HUES64 (cell line): ENCODE measurements around the gene ARL10.

Source experiments
- H3K27ac ChIP-seq: 2 replicates; pipeline ENCODE4 v1.7.0; 2013; ENCODE audit warnings: low read depth, low read length, inconsistent platforms
- H3K27me3 ChIP-seq: 2 replicates; pipeline ENCODE4 v1.6.1; 2013; ENCODE audit warnings: mild to moderate bottlenecking, low read length; ENCODE audit not compliant: insufficient read depth
- H3K36me3 ChIP-seq: 2 replicates; pipeline ENCODE4 v1.6.1; 2013; ENCODE audit warnings: mild to moderate bottlenecking, low read length; ENCODE audit not compliant: insufficient read depth
- H3K4me1 ChIP-seq: 2 replicates; pipeline ENCODE4 v1.6.1; 2013; ENCODE audit warnings: mild to moderate bottlenecking, low read length, moderate library complexity; ENCODE audit not compliant: insufficient read depth
- H3K4me3 ChIP-seq: 2 replicates; pipeline ENCODE4 v1.5.1; 2013; ENCODE audit warnings: mild to moderate bottlenecking, low read length, moderate library complexity
- H3K9ac ChIP-seq: 2 replicates; pipeline ENCODE4 v1.6.1; 2013; ENCODE audit warnings: mild to moderate bottlenecking, low read depth, low read length
- H3K9me3 ChIP-seq: 2 replicates; pipeline ENCODE4 v1.6.1; 2013; ENCODE audit warnings: low read depth, low read length; ENCODE audit not compliant: insufficient read depth
- WGBS: fragments of 150-250, 120-280 bp; methylation state at CpG from one replicate; pipeline ENCODE4 v1.1.7; 2013; ENCODE audit warnings: missing lambda C conversion rate; 5-methylcytosine and 5-hydroxymethylcytosine counted together

Gene ARL10

DNA sequence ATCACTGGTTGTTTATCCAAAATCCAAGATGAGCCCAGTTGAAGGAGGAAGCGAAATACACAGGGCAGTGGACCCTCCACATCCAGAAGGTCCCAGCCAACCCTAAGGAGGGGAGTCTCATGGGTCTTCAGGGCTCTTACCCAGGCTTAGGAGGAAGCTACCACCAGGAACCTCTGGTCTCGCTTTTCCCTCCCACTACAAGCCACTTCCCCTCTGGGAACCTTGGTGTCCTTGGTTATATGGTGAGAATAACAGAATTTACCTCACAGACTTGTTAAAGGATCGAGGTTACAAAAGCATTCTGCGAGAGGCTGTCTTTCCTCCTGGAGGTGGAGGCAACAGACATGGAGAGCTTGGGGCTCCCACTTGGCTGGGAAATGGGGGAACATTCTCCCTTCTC is 26.7 kb downstream of the ARL10 start:
- Histone ChIP-seq H3K27ac (no peak overlapping the region), H3K36me3 (peaks cover 11% of the 10 kb centered on the region)
- WGBS: 77% methylated on average over 4 of the region's 4 CpGs

DNA sequence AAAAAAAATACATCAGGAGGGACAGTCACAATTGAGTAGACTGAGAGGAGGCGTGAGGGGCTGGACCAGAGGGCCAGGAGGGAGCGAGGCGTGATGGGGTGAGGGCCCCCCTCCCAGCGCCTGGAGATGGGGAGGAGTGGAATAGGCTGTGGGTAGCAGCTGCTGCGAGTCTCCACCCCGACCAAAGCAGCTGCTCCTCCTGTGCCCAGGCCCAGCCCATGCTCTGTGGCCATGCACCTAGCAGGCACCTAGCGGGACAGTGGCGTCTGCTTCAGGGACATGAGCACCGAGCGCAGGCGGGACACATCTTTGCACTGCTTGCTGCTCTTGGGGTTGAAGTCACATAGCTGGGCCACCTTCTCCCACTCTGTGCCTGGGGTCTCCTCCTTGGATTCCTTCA is 27.2 kb downstream of the ARL10 start:
- 91% methylated on average over 11 of the region's 11 CpGs for WGBS
- no peak overlapping the region for H3K27ac ChIP-seq
- H3K9me3 ChIP-seq: no peaks in the 10 kb centered on the region
- H3K27me3 ChIP-seq: no peaks in the 10 kb centered on the region
- H3K9ac ChIP-seq: no peak overlapping the region
- H3K4me3 ChIP-seq: no peak overlapping the region
- H3K4me1 ChIP-seq: no peaks in the 10 kb centered on the region
- peaks cover 9% of the 10 kb centered on the region; the same call in 1 of the 2 replicates for H3K36me3 ChIP-seq

More for the DNA sequence above, 26.7 kb downstream of the ARL10 start:
- Histone ChIP-seq H3K4me3 (no peak overlapping the region), H3K27me3 (no peaks in the 10 kb centered on the region), H3K4me1 (peaks cover 5% of the 10 kb centered on the region), H3K9me3 (no peaks in the 10 kb centered on the region), H3K9ac (no peak overlapping the region)

DNA sequence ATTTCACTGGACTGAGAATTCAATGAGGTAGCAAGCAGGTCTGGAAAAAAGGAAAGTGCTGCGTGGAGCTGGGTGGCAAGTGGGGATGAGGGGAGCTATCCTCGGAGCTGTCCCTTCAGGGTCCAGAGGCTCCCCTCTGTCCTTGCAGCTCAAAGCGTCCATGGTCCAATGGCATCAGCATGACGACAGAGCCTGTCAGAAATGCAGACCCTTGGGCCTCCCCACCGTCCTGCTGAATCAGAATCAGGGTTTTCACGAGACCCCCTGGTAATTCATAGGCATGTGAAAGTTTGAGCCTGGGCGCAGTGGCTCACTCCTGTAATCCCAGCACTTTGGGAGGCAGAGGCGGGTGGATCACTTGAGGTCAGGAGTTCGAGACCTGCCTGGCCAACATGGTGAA is 28.8 kb downstream of the ARL10 start:
- H3K4me3 ChIP-seq: no peak overlapping the region
- no peak overlapping the region for H3K9ac ChIP-seq

DNA sequence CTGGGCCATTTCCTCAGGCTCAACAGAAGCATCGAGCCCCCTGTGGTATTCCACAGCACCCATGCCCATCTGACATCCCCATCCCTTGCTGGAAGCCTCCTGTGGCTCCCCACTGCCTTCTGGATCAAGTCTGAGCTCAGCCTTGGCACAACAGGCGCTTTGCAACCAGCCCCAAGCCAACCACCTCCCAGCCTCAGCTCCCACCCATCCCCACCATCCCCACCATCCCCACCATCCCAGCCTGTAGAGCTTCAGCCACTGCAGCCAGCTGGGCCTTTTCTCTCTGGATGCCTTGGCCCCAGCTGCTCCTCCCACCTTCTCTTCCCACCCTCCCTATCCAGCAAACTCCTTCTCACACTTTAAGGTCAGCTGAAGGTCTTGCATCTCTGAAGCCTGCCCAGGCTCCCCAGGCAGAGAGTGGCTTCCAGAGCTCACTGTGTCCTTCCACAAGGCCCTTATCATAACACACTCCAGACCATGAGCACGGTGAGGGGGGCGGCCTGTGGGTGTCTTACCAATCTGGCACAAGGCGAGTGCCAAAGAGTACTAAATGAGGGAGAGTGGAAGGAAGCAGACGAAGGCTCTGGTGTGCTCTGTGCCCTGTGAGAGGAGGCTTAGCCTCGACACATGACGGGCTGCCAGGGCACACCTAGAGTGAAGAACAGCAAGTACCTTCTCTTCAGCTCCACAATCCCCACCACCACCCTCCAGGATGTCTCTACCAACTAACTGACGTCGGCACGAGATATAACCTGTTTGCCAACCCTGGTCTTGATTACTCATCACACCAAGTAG is 29.8 kb downstream of the ARL10 start:
- H3K4me1 ChIP-seq: no peaks in the 10 kb centered on the region
- no peak overlapping the region for H3K9ac ChIP-seq
- WGBS: 93% methylated on average over 11 of the region's 11 CpGs
- H3K36me3 ChIP-seq: peaks cover 9% of the 10 kb centered on the region; the same call in 1 of the 2 replicates
- H3K4me3 ChIP-seq: no peak overlapping the region
- H3K27ac ChIP-seq: no peak overlapping the region
- H3K27me3 ChIP-seq: no peaks in the 10 kb centered on the region
- no peaks in the 10 kb centered on the region for H3K9me3 ChIP-seq

More for the DNA sequence above, 28.8 kb downstream of the ARL10 start:
- H3K36me3 ChIP-seq: peaks cover 9% of the 10 kb centered on the region; the same call in 1 of the 2 replicates
- H3K27me3 ChIP-seq: no peaks in the 10 kb centered on the region
- H3K9me3 ChIP-seq: no peaks in the 10 kb centered on the region
- WGBS: 94% methylated on average over 9 of the region's 9 CpGs
- H3K27ac ChIP-seq: no peak overlapping the region
- no peaks in the 10 kb centered on the region for H3K4me1 ChIP-seq

DNA sequence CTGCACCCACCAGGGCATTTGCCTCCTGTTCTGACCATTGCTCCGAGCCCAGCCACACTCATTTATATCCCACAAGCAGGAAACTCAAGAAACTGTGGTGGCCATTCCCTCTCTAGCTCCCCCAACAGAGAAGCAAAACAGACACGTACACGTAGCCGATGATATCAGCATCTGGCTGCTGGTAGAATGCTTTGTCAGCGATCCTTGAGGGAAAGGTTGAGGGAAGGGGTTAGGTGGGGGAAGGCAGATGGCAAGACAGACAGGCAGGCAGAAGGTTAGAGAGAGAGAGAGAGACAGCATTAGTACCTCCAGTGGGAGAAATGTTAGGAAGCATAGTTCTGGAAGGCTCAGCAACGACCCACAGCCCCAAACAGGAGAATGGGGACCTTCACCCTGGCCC is 31.0 kb downstream of the ARL10 start:
- no peaks in the 10 kb centered on the region for H3K9me3 ChIP-seq
- H3K36me3 ChIP-seq: peaks cover 6% of the 10 kb centered on the region; the same call in 1 of the 2 replicates
- H3K9ac ChIP-seq: no peak overlapping the region
- H3K4me1 ChIP-seq: no peaks in the 10 kb centered on the region
- whole genome bisulfite sequencing: 91% methylated on average over 6 of the region's 6 CpGs
- no peaks in the 10 kb centered on the region for H3K27me3 ChIP-seq
- H3K4me3 ChIP-seq: no peak overlapping the region
- H3K27ac ChIP-seq: no peak overlapping the region

DNA sequence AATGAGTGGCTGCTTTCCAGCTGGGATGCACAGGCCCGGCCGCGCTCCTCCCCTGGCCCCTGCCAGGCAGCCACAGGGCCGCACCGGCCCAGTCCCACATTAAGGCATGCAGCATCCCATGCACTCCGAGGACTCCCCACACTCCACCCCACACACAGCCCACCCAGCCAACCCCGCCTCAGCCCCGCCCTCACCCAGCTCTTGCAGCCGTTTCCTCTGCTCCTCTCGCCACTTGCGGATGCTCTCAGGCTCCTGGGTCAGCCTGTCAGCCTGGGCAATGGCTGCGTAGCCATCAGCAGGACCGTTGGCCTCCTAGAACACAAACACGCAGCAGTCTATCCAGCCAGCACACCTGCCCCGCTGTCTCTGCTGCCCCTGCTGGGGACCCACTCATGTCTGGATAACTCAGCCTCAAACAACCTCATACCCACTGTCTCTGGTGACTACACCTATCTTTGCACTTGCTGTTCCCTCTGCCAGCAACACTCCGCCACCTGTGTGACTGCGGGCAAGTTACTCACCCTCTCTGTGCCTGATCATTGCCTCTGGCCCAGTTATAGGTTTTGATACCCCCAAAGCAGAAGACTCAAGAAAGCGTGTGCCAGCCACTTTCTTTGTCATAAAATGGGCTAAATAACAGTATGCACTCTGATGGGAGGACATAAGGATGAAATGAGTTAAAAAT is 32.6 kb downstream of the ARL10 start:
- no peaks in the 10 kb centered on the region for H3K4me1 ChIP-seq
- no peaks in the 10 kb centered on the region for H3K9me3 ChIP-seq
- no peak overlapping the region for H3K27ac ChIP-seq
- H3K36me3 ChIP-seq: no peaks in the 10 kb centered on the region
- H3K4me3 ChIP-seq: no peak overlapping the region
- WGBS: 94% methylated on average over 18 of the region's 18 CpGs
- H3K27me3 ChIP-seq: no peaks in the 10 kb centered on the region
- H3K9ac ChIP-seq: no peak overlapping the region

DNA sequence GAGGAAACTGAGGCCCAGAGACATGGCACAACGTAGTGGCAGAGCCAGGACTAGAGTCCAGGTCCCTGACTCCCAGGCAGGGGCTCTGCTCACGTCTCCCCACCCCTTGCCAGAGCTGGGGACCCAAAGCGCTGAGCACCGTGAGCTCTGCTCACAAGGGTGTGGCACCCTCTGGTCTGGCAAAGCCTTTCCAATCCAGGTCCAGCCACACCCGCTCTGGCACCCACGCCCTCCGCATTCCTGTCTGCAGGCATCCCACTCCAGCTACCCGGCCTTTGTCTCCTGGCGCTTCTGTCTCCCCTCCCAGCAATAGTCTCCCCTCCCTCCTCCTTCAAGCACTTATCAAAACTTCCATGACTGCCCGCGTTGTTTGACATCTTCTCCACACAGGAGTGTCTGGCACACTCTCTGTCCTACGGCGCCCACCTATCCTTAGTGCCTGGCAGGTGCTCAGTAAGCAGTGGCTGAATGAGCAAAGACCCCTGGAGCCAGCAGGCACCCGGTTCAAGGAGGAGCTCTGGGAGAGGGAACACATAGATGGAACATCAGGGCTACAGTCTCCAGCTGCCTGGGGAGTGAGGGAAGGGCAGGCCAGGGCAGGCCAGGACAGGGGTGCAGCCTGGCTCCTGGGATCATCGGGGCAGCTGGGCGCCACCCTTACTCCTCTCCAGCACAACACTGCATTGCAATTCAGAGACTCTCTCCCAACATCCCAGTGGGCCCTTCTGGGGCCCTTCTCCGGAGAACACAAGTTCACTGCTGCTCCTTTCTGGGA is 35.3 kb downstream of the ARL10 start:
- H3K36me3 ChIP-seq: no peaks in the 10 kb centered on the region
- WGBS: 90% methylated on average over 17 of the region's 17 CpGs
- H3K9me3 ChIP-seq: no peaks in the 10 kb centered on the region
- H3K4me3 ChIP-seq: no peak overlapping the region
- H3K4me1 ChIP-seq: no peaks in the 10 kb centered on the region
- no peaks in the 10 kb centered on the region for H3K27me3 ChIP-seq
- no peak overlapping the region for H3K9ac ChIP-seq
- H3K27ac ChIP-seq: no peak overlapping the region

DNA sequence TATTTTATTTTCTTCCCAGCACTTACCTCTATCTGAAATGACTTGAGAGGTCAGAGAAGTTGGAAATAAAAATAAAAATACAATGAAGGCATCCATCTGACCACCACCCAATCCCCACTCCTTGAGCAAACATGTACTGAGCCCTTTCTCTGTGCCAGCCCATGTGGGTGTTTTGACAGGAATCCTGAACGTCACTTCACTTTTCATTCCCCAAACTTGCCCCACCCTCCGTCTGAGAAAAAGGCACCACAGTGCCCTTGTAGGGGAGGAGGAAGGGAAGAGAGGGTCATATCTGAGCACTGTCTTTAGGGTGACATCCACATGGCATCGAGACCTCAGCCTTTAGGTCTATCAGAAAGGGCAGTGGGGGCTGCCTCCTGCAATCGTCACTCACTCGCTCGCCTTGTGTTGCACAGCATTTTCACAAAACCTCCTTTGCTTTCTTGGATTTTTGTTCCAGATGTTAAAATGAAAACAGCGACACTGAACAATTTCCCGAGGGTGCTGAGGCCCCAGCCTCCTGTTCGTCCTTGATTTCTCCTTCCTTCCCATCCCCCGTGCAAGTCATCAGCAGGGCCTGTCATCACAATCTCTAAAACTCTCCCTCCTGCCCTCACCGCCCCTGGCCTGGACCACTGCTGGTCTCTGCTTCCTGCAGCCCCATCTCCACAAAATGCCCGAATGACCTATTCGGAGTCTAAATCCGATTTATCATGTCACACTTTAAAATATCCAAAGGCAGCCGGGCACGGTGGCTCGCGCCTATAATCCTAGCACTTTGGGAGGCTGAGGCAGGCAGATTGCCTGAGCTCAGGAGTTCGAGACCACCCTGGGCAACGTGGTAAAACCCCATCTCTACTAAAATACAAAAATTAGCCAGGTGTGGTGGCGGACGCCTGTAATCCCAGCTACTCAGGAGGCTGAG is 36.3 kb downstream of the ARL10 start:
- H3K9ac ChIP-seq: no peak overlapping the region
- H3K4me3 ChIP-seq: no peak overlapping the region
- H3K27ac ChIP-seq: no peak overlapping the region
- H3K4me1 ChIP-seq: no peaks in the 10 kb centered on the region
- no peaks in the 10 kb centered on the region for H3K27me3 ChIP-seq
- 92% methylated on average over 22 of the region's 22 CpGs for WGBS
- no peaks in the 10 kb centered on the region for H3K36me3 ChIP-seq
- H3K9me3 ChIP-seq: no peaks in the 10 kb centered on the region

DNA sequence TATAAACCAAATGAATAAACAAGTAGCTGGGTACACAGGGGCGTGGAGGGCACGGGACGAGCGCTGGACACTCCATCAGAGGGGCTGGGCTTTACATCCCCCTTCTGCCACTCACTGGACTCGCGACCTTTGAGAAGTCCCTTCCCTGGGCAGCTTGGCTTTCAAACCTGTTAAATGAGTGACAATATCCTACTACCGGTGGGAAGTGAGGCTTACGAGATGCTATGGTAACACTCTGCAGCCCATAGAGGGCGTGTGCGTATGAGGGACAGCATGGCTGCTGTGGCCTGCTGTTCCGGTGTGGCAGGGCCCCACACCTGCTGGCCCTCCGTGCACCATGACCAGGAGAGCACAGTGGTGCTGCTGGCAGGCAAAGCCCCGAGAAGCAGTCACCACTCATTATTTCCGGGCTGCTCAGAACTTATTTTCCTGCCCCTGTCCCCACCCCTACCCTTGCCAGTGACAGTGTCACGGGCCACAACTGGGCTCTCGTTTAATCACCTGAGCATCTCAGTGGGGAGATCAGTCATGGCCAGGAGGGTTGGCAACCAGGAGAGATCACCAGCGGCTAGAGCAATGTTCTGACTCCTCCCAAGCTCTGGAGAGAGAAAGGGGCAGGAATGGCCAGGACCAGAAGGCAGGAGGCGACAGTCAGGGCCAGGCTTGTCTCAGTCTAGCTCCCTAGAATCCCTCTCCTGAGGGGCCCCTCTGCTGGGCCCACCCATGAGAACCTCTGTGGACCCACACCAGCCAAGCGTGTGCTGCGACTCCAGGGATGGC is 40.6 kb downstream of the ARL10 start:
- H3K9me3 ChIP-seq: no peaks in the 10 kb centered on the region
- no peaks in the 10 kb centered on the region for H3K36me3 ChIP-seq
- H3K9ac ChIP-seq: no peak overlapping the region
- no peak overlapping the region for H3K27ac ChIP-seq
- 81% methylated on average over 20 of the region's 20 CpGs for WGBS
- H3K4me3 ChIP-seq: no peak overlapping the region
- H3K27me3 ChIP-seq: no peaks in the 10 kb centered on the region
- H3K4me1 ChIP-seq: no peaks in the 10 kb centered on the region
